Body of pancreas (tissue), 4 donors: Measurements from ENCODE around the gene CBL.

ENCODE experiments used
- CTCF ChIP-seq, 7 experiments: fragments of 450-650 bp in 4 of 7; fragments of 200-600 bp in 3 of 7; sonication (generic) in 3 of 7; IDR thresholded peaks; one replicate each; pipeline ENCODE4 v1.5.1; 2016 to 2019; ENCODE audit warnings: antibody characterized with exemption in 7 of 7
- POLR2A ChIP-seq, 3 donors: fragments of 450-650 bp; IDR thresholded peaks; one replicate each; pipeline ENCODE4 v1.6.1; 2016; ENCODE audit warnings: antibody characterized with exemption in 3 of 3, mild to moderate bottlenecking in 2 of 3

- TF ChIP-seq CTCF (IDR thresholded peaks at IDR 0.05) (peak in 1 of 7 experiments; percentile 3), POLR2A (IDR thresholded peaks at IDR 0.05) (peak in 2 of 3 donors; percentile 50 to 57)
These were observed 134.4 kb downstream of the CBL start, which contains the start of gene C1QTNF5 for GRCh38 chr11:119340335-119341221.
